ENCODE results near the gene KRT4. TPM values are rescaled to one million over a fixed set of nuclear protein-coding genes. Genes with fewer than 3 reads are reported as not detected.

Gene KRT4
- total and polyA plus RNA-seq, 12 donors, result 2.5 TPM; not detected in 11

DNA sequence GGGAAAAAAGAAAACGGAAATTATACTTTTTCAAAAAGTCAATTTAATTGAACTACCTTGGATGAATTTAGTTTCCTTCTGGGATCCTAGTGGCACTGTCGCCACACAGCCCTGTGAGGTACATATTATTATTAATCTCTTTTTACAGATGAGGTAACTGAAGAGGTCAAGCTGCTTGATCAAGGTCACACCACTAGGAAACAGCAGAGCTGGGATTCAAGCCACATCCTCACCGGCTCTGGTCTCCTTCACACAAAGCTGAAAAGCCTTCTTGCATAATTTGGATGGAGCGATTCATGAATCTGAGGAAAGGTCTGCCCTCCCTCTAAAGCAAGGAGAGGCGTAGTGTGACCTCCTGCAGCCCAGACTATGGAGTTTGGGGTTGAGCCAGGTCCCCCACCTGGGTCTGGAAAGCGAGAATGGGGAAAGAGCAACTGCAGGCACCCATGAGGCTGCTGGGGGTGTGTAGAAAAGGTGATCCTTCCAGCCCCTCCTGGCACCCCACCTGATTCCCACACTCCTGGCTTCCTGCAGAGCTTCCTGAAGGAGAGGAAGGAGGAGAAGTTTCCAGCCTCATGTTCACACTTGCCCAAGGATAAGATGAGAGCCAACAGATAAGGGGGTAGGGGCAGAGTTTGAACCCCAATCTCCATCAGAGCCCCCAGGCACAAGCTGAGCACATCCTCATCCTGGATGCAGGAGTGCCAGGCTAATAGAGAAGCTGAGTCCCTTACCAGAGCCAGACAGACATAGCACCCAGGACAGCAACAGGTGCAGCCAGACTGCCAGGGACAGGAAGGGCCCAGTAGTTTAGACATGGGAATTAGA is 24.1 kb upstream of the KRT4 start:
- Histone ChIP-seq H3K9me3 (no peaks in the 10 kb centered on the region), H3K36me3 (no peaks in the 10 kb centered on the region), H3K4me1 (peaks cover 0 to 3% (median 0%) of the 10 kb centered on the region in 9 donors), H3K27me3 (peaks cover 0 to 66% (median 40%) of the 10 kb centered on the region in 7 donors), H3K4me3 (no peak overlapping the region), H3K27ac (no peak overlapping the region)
- WGBS, 2 donors, result 80 to 85% methylated on average over 6 of the region's 6 CpGs
- no peak for TF ChIP-seq CTCF (IDR thresholded peaks at IDR 0.05)
- DNase-seq (no peak), ATAC-seq (no peak)
- intact Hi-C loops (cut with DNase I), result no loop called here

DNA sequence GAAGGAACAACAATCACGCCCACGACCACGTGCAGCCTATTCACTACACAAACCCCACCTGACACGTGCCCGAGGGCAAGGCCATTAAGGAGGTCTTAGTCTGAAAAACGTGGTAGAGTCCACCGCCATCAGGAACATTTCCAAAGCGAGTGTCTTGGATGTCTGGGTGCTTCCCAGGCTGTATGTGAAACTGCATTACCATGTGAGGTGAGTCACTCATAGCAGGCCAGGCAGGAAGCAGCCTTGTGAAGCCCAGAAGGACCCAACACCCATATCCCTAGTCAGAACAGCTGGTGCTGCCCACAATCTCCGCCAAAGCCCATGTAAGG is 23.5 kb upstream of the KRT4 start:
- no peak overlapping the region for H3K4me3 ChIP-seq
- WGBS, 2 donors, result 79 to 87% methylated on average over 9 of the region's 9 CpGs
- ATAC-seq (no peak), DNase-seq (no peak)
- peaks cover 0 to 3% (median 0%) of the 10 kb centered on the region in 9 donors for H3K4me1 ChIP-seq
- no peak for TF ChIP-seq CTCF (IDR thresholded peaks at IDR 0.05)
- H3K27me3 ChIP-seq, result peaks cover 0 to 72% (median 45%) of the 10 kb centered on the region in 7 donors
- H3K27ac ChIP-seq, result no peak overlapping the region
- no peaks in the 10 kb centered on the region for H3K36me3 ChIP-seq
- intact Hi-C loops (cut with DNase I), result no loop called here
- H3K9me3 ChIP-seq, result no peaks in the 10 kb centered on the region

DNA sequence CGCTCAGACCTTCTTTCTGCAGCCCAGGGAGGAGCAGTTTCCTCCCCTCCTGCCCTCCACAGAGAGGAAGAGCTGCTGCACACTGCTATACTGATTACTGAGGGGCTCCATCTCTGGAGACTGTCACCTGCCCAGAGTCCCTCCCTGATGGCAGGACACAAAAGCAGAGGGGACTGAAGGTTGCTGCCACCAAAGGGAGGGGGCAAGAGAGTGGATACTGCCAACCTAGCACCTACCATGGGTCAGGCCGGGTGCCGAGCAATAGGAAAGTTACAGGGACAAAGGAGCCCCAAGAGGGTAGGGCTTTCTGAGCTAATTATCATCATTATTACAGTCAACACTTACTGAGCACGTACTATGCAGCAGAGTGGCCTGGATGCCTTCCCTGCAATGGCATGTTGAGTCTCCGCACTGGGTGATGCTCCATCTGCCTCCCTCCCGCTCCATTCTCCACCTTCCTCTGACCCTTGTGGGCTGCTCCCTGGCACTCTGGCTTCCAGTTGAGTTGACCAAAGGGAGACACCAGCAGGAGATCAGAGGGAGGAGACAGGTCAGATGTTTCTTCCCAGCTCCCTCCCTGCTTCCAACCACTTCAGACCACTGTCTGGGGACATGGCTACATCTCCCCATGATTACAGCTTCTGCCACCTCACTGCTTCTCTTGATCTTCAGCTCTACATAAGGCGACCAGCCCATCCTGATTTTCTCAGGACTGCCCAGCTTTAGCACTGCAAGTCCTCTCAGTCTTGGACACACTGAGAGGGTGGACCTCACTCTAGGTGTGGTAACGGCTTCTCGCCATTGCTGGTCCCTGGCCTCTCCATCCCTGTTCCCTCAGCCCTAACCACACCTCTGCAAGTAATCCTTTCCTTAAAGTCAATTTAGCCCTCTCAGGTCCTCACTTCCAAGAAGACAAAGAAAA is 22.8 kb upstream of the KRT4 start:
- 87% methylated on average over 9 of the region's 9 CpGs for WGBS, 2 donors
- Histone ChIP-seq H3K36me3 (no peaks in the 10 kb centered on the region), H3K27me3 (peaks cover 0 to 78% (median 45%) of the 10 kb centered on the region in 7 donors), H3K27ac (no peak overlapping the region), H3K4me1 (peaks cover 0 to 3% (median 0%) of the 10 kb centered on the region in 9 donors), H3K4me3 (no peak overlapping the region), H3K9me3 (no peaks in the 10 kb centered on the region)
- ATAC-seq (no peak), DNase-seq (no peak)
- intact Hi-C loops (cut with DNase I), result no loop called here
- TF ChIP-seq CTCF (IDR thresholded peaks at IDR 0.05), result no peak

DNA sequence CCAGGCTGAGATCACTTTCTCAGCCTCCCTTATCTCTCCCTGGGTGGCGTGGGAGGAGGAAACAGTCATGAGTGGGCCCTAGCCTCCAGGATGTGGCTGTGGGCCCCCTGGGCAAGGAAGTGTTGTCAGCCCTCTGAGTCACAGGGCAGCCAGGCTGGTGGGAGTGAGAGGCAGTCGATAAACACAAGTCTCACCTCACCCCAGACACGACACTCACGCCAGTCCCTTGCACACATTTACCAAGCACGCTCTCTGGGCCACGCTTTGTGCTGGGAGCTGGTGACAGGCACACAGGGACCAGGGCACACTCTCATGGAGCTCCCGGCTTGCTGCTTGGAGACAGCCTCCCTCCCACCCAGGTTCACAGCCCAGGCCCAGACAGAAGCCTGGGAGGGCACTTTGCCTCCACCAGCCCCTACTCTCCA is 22.1 kb upstream of the KRT4 start:
- peaks cover 0 to 82% (median 45%) of the 10 kb centered on the region in 7 donors for H3K27me3 ChIP-seq
- no peaks in the 10 kb centered on the region for H3K9me3 ChIP-seq
- ATAC-seq (no peak), DNase-seq (no peak)
- WGBS, 2 donors, result 62 to 79% methylated on average over 7 of the region's 7 CpGs
- H3K36me3 ChIP-seq, result no peaks in the 10 kb centered on the region
- intact Hi-C loops (cut with DNase I), result no loop called here
- H3K4me3 ChIP-seq, result no peak overlapping the region
- TF ChIP-seq CTCF (IDR thresholded peaks at IDR 0.05), result no peak
- H3K4me1 ChIP-seq, result peaks cover 0 to 3% (median 0%) of the 10 kb centered on the region in 9 donors
- H3K27ac ChIP-seq, result no peak overlapping the region

Data from heart right ventricle (tissue), 16 donors.